BLaER1 (cell line): Measurements from ENCODE around the gene PRRG1.

Source experiments
- H3K27ac ChIP-seq: shearing (Covaris generic); formaldehyde crosslinking; 2 replicates; pipeline ENCODE4 v1.8.1; 2022
- H3K27me3 ChIP-seq: shearing (Covaris generic); formaldehyde crosslinking; 2 replicates; pipeline ENCODE4 v1.8.1; 2022
- H3K36me3 ChIP-seq: shearing (Covaris generic); formaldehyde crosslinking; 2 replicates; pipeline ENCODE4 v1.8.1; 2022
- H3K4me1 ChIP-seq: shearing (Covaris generic); formaldehyde crosslinking; 2 replicates; pipeline ENCODE4 v1.8.1; 2022
- H3K4me2 ChIP-seq: shearing (Covaris generic); formaldehyde crosslinking; 2 replicates; pipeline ENCODE4 v1.8.1; 2022
- H3K4me3 ChIP-seq: shearing (Covaris generic); formaldehyde crosslinking; 2 replicates; pipeline ENCODE4 v1.8.1; 2022
- H3K9ac ChIP-seq: shearing (Covaris generic); formaldehyde crosslinking; 2 replicates; pipeline ENCODE4 v1.8.1; 2022
- H3K9me3 ChIP-seq: shearing (Covaris generic); formaldehyde crosslinking; 2 replicates; pipeline ENCODE4 v1.8.1; 2022
- H4K20me1 ChIP-seq: shearing (Covaris generic); formaldehyde crosslinking; 2 replicates; pipeline ENCODE4 v1.8.1; 2022
- Cebpa-rat ChIP-seq: shearing (Covaris generic); IDR thresholded peaks from 2 replicates; pipeline ENCODE4 v1.8.1; 2022

Gene PRRG1

GRCh38 chrX:37332987-37333658, 16.0 kb upstream of the PRRG1 start:
- H3K9ac ChIP-seq: no peak overlapping the region
- H3K36me3 ChIP-seq: no peaks in the 10 kb centered on the region
- no peaks in the 10 kb centered on the region for H4K20me1 ChIP-seq
- no peak overlapping the region for H3K27ac ChIP-seq
- peaks cover 13% of the 10 kb centered on the region; the same call in 1 of the 2 replicates for H3K27me3 ChIP-seq
- no peak overlapping the region for H3K4me2 ChIP-seq
- no peak overlapping the region for H3K4me3 ChIP-seq
- no peak for TF ChIP-seq Cebpa-rat
- H3K9me3 ChIP-seq: no peaks in the 10 kb centered on the region
- no peaks in the 10 kb centered on the region for H3K4me1 ChIP-seq

- H3K9ac ChIP-seq: no peak overlapping the region
- H3K27ac ChIP-seq: no peak overlapping the region
- no peaks in the 10 kb centered on the region for H3K4me1 ChIP-seq
- no peaks in the 10 kb centered on the region for H3K27me3 ChIP-seq
- H3K9me3 ChIP-seq: peaks cover 11% of the 10 kb centered on the region
- no peak overlapping the region for H3K4me2 ChIP-seq
- TF ChIP-seq Cebpa-rat: no peak
- no peaks in the 10 kb centered on the region for H3K36me3 ChIP-seq
- no peak overlapping the region for H3K4me3 ChIP-seq
- H4K20me1 ChIP-seq: no peaks in the 10 kb centered on the region
Observed at GRCh38 chrX:37347420-37347819, 1.7 kb upstream of the PRRG1 start.

- no peak overlapping the region for H3K4me3 ChIP-seq
- no peaks in the 10 kb centered on the region for H4K20me1 ChIP-seq
- no peaks in the 10 kb centered on the region for H3K36me3 ChIP-seq
- no peak overlapping the region for H3K4me2 ChIP-seq
- no peak overlapping the region for H3K27ac ChIP-seq
- TF ChIP-seq Cebpa-rat: no peak
- H3K27me3 ChIP-seq: no peaks in the 10 kb centered on the region
- H3K9ac ChIP-seq: no peak overlapping the region
- no peaks in the 10 kb centered on the region for H3K4me1 ChIP-seq
- peaks cover 11% of the 10 kb centered on the region for H3K9me3 ChIP-seq
Observed at GRCh38 chrX:37348231-37348970, 763 bp upstream of the PRRG1 start.

- Histone ChIP-seq H3K4me1 (no peaks in the 10 kb centered on the region), H3K27me3 (no peaks in the 10 kb centered on the region), H3K4me2 (no peak overlapping the region), H4K20me1 (no peaks in the 10 kb centered on the region), H3K27ac (no peak overlapping the region), H3K9me3 (peaks cover 11% of the 10 kb centered on the region), H3K9ac (no peak overlapping the region), H3K36me3 (no peaks in the 10 kb centered on the region), H3K4me3 (no peak overlapping the region)
- no peak for TF ChIP-seq Cebpa-rat
Observed at GRCh38 chrX:37348971-37349220, 268 bp upstream of the PRRG1 start.

- no peaks in the 10 kb centered on the region for H3K27me3 ChIP-seq
- H4K20me1 ChIP-seq: no peaks in the 10 kb centered on the region
- TF ChIP-seq Cebpa-rat: no peak
- H3K27ac ChIP-seq: no peak overlapping the region
- no peaks in the 10 kb centered on the region for H3K4me1 ChIP-seq
- H3K9me3 ChIP-seq: peaks cover 11% of the 10 kb centered on the region
- no peaks in the 10 kb centered on the region for H3K36me3 ChIP-seq
- H3K4me2 ChIP-seq: no peak overlapping the region
- H3K9ac ChIP-seq: no peak overlapping the region
- H3K4me3 ChIP-seq: no peak overlapping the region
Observed at GRCh38 chrX:37350034-37350365, 836 bp downstream of the PRRG1 start.

GRCh38 chrX:37353646-37354045, 4.5 kb downstream of the PRRG1 start:
- Histone ChIP-seq H4K20me1 (no peaks in the 10 kb centered on the region), H3K27me3 (no peaks in the 10 kb centered on the region), H3K4me2 (no peak overlapping the region), H3K9me3 (peaks cover 10% of the 10 kb centered on the region), H3K4me3 (no peak overlapping the region), H3K36me3 (no peaks in the 10 kb centered on the region), H3K9ac (no peak overlapping the region), H3K4me1 (no peaks in the 10 kb centered on the region), H3K27ac (no peak overlapping the region)
- TF ChIP-seq Cebpa-rat: no peak

- Histone ChIP-seq H3K4me3 (no peak overlapping the region), H3K4me1 (no peaks in the 10 kb centered on the region), H3K27ac (no peak overlapping the region), H3K4me2 (no peak overlapping the region), H3K9me3 (no peaks in the 10 kb centered on the region), H3K27me3 (no peaks in the 10 kb centered on the region), H3K36me3 (no peaks in the 10 kb centered on the region), H4K20me1 (no peaks in the 10 kb centered on the region), H3K9ac (no peak overlapping the region)
- no peak for TF ChIP-seq Cebpa-rat
Observed at GRCh38 chrX:37357436-37357835, 8.3 kb downstream of the PRRG1 start.

GRCh38 chrX:37361596-37361995, 12.4 kb downstream of the PRRG1 start:
- no peak overlapping the region for H3K9ac ChIP-seq
- TF ChIP-seq Cebpa-rat: no peak
- H3K4me2 ChIP-seq: no peak overlapping the region

GRCh38 chrX:37364666-37365065, 15.5 kb downstream of the PRRG1 start:
- Histone ChIP-seq H3K9me3 (no peaks in the 10 kb centered on the region), H3K4me2 (no peak overlapping the region), H3K27ac (no peak overlapping the region), H3K36me3 (no peaks in the 10 kb centered on the region), H3K9ac (no peak overlapping the region), H3K4me1 (no peaks in the 10 kb centered on the region), H3K27me3 (no peaks in the 10 kb centered on the region), H3K4me3 (no peak overlapping the region), H4K20me1 (no peaks in the 10 kb centered on the region)
- no peak for TF ChIP-seq Cebpa-rat

More at GRCh38 chrX:37361596-37361995, 12.4 kb downstream of the PRRG1 start:
- Histone ChIP-seq H4K20me1 (no peaks in the 10 kb centered on the region), H3K27me3 (no peaks in the 10 kb centered on the region), H3K9me3 (no peaks in the 10 kb centered on the region), H3K4me1 (no peaks in the 10 kb centered on the region), H3K4me3 (no peak overlapping the region), H3K27ac (no peak overlapping the region), H3K36me3 (no peaks in the 10 kb centered on the region)

- H3K9ac ChIP-seq: no peak overlapping the region
- no peaks in the 10 kb centered on the region for H3K36me3 ChIP-seq
- H3K27ac ChIP-seq: no peak overlapping the region
- no peaks in the 10 kb centered on the region for H3K27me3 ChIP-seq
- H3K9me3 ChIP-seq: peaks cover 5% of the 10 kb centered on the region
- no peak overlapping the region for H3K4me2 ChIP-seq
- no peaks in the 10 kb centered on the region for H3K4me1 ChIP-seq
- H4K20me1 ChIP-seq: no peaks in the 10 kb centered on the region
- TF ChIP-seq Cebpa-rat: no peak
- H3K4me3 ChIP-seq: no peak overlapping the region
Observed at GRCh38 chrX:37367946-37368345, 18.8 kb downstream of the PRRG1 start.
